HEK293 (cell line): Measurements from ENCODE around the gene NELFE.

Experiments
- BCL6B ChIP-seq: fragments of 450-650 bp; formaldehyde crosslinking; IDR thresholded peaks from 2 replicates; pipeline ENCODE4 v1.5.1; 2017; ENCODE audit warnings: missing biosample characterization, missing genetic modification characterization
- KLF1 ChIP-seq: fragments of 450-650 bp; formaldehyde crosslinking; IDR thresholded peaks from 2 replicates; pipeline ENCODE4 v1.5.1; 2016; ENCODE audit warnings: missing biosample characterization, missing genetic modification characterization
- KLF10 ChIP-seq: fragments of 450-650 bp; IDR thresholded peaks from 2 replicates; pipeline ENCODE4 v1.5.1; 2018; ENCODE audit warnings: missing biosample characterization, mild to moderate bottlenecking, missing genetic modification characterization
- OVOL3 ChIP-seq: fragments of 450-650 bp; formaldehyde crosslinking; IDR thresholded peaks from 2 replicates; pipeline ENCODE4 v1.5.1; 2016; ENCODE audit warnings: missing biosample characterization, missing genetic modification characterization
- PRDM1 ChIP-seq: fragments of 450-650 bp; formaldehyde crosslinking; IDR thresholded peaks from 2 replicates; pipeline ENCODE4; 2016; ENCODE audit warnings: missing biosample characterization, missing genetic modification characterization
- SALL2 ChIP-seq: fragments of 450-650 bp; formaldehyde crosslinking; IDR thresholded peaks from 2 replicates; pipeline ENCODE4 v1.5.0; 2017; ENCODE audit warnings: missing biosample characterization, mild to moderate bottlenecking, missing genetic modification characterization, borderline replicate concordance
- SP3 ChIP-seq: fragments of 450-650 bp; formaldehyde crosslinking; IDR thresholded peaks from 2 replicates; pipeline ENCODE4 v1.5.1; 2016; ENCODE audit warnings: missing biosample characterization, missing genetic modification characterization
- SP7 ChIP-seq: fragments of 450-650 bp; formaldehyde crosslinking; IDR thresholded peaks from 2 replicates; pipeline ENCODE4 v1.5.1; 2016; ENCODE audit warnings: missing biosample characterization, missing genetic modification characterization
- ZBTB17 ChIP-seq: fragments of 450-650 bp; formaldehyde crosslinking; IDR thresholded peaks from 2 replicates; pipeline ENCODE4 v1.5.1; 2016; ENCODE audit warnings: missing biosample characterization, missing genetic modification characterization
- ZBTB48 ChIP-seq: fragments of 450-650 bp; formaldehyde crosslinking; IDR thresholded peaks from 2 replicates; pipeline ENCODE4 v1.5.1; 2016; ENCODE audit warnings: missing biosample characterization, missing genetic modification characterization
- ZFP3 ChIP-seq: fragments of 450-650 bp; formaldehyde crosslinking; IDR thresholded peaks from 2 replicates; pipeline ENCODE4 v1.5.1; 2016; ENCODE audit warnings: low read depth, missing biosample characterization, missing genetic modification characterization
- ZNF10 ChIP-seq: fragments of 450-650 bp; formaldehyde crosslinking; IDR thresholded peaks from 2 replicates; pipeline ENCODE4 v1.5.1; 2017; ENCODE audit warnings: missing biosample characterization, missing genetic modification characterization
- ZNF133 ChIP-seq: fragments of 450-650 bp; formaldehyde crosslinking; IDR thresholded peaks from 2 replicates; pipeline ENCODE4 v1.5.1; 2016; ENCODE audit warnings: missing biosample characterization, missing genetic modification characterization
- ZNF175 ChIP-seq: fragments of 450-650 bp; formaldehyde crosslinking; IDR thresholded peaks from 2 replicates; pipeline ENCODE4 v1.5.1; 2016; ENCODE audit warnings: missing biosample characterization, missing genetic modification characterization
- ZNF214 ChIP-seq: fragments of 450-650 bp; formaldehyde crosslinking; IDR thresholded peaks from 2 replicates; pipeline ENCODE4 v1.5.1; 2017; ENCODE audit warnings: missing biosample characterization, mild to moderate bottlenecking, missing genetic modification characterization, borderline replicate concordance
- ZNF223 ChIP-seq: fragments of 450-650 bp; formaldehyde crosslinking; IDR thresholded peaks from 2 replicates; pipeline ENCODE4 v1.5.1; 2016; ENCODE audit warnings: missing biosample characterization, missing genetic modification characterization
- ZNF23 ChIP-seq: fragments of 450-650 bp; formaldehyde crosslinking; IDR thresholded peaks from 2 replicates; pipeline ENCODE4 v1.5.1; 2016; ENCODE audit warnings: missing biosample characterization, missing genetic modification characterization, borderline replicate concordance
- ZNF280D ChIP-seq: fragments of 450-650 bp; formaldehyde crosslinking; IDR thresholded peaks from 2 replicates; pipeline ENCODE4 v1.5.1; 2016; ENCODE audit warnings: missing biosample characterization, missing genetic modification characterization
- ZNF404 ChIP-seq: fragments of 450-650 bp; formaldehyde crosslinking; IDR thresholded peaks from 2 replicates; pipeline ENCODE4 v1.5.1; 2017; ENCODE audit warnings: missing biosample characterization, missing genetic modification characterization
- ZNF449 ChIP-seq: fragments of 450-650 bp; formaldehyde crosslinking; IDR thresholded peaks from 2 replicates; pipeline ENCODE4 v1.5.1; 2017; ENCODE audit warnings: missing biosample characterization, mild to moderate bottlenecking, missing genetic modification characterization, moderate library complexity
- ZNF501 ChIP-seq: fragments of 450-650 bp; formaldehyde crosslinking; IDR thresholded peaks from 2 replicates; pipeline ENCODE4 v1.5.1; 2016; ENCODE audit warnings: missing biosample characterization, missing genetic modification characterization
- ZNF510 ChIP-seq: fragments of 450-650 bp; formaldehyde crosslinking; IDR thresholded peaks from 2 replicates; pipeline ENCODE4 v1.5.1; 2018; ENCODE audit warnings: mild to moderate bottlenecking, missing genetic modification characterization, missing biosample characterization; ENCODE audit not compliant: insufficient replicate concordance
- ZNF548 ChIP-seq: fragments of 450-650 bp; formaldehyde crosslinking; IDR thresholded peaks from 2 replicates; pipeline ENCODE4 v1.5.1; 2016; ENCODE audit warnings: missing biosample characterization, missing genetic modification characterization
- ZNF555 ChIP-seq: fragments of 450-650 bp; formaldehyde crosslinking; conservative IDR thresholded peaks from 2 replicates; pipeline ENCODE4 v1.5.1; 2017; ENCODE audit warnings: missing biosample characterization, mild to moderate bottlenecking, missing genetic modification characterization, inconsistent platforms
- ZNF596 ChIP-seq: fragments of 450-650 bp; IDR thresholded peaks from 2 replicates; pipeline ENCODE4 v1.5.0; 2018; ENCODE audit warnings: missing biosample characterization, mild to moderate bottlenecking, missing genetic modification characterization, moderate library complexity
- ZNF600 ChIP-seq: fragments of 450-650 bp; formaldehyde crosslinking; IDR thresholded peaks from 2 replicates; pipeline ENCODE4 v1.5.1; 2016; ENCODE audit warnings: missing biosample characterization, missing genetic modification characterization
- ZNF692 ChIP-seq: fragments of 450-650 bp; formaldehyde crosslinking; IDR thresholded peaks from 2 replicates; pipeline ENCODE4 v1.5.1; 2016; ENCODE audit warnings: missing biosample characterization, missing genetic modification characterization
- ZNF704 ChIP-seq: fragments of 450-650 bp; formaldehyde crosslinking; IDR thresholded peaks from 2 replicates; pipeline ENCODE4 v1.5.1; 2016; ENCODE audit warnings: missing biosample characterization, missing genetic modification characterization
- ZNF768 ChIP-seq: fragments of 450-650 bp; formaldehyde crosslinking; IDR thresholded peaks from 2 replicates; pipeline ENCODE4 v1.5.1; 2018; ENCODE audit warnings: missing biosample characterization, mild to moderate bottlenecking, missing genetic modification characterization
- ZNF837 ChIP-seq: fragments of 450-650 bp; formaldehyde crosslinking; IDR thresholded peaks from 2 replicates; pipeline ENCODE4 v1.5.1; 2016; ENCODE audit warnings: missing biosample characterization, missing genetic modification characterization
- ZNF843 ChIP-seq: fragments of 450-650 bp; formaldehyde crosslinking; IDR thresholded peaks from 2 replicates; pipeline ENCODE4 v1.5.1; 2016; ENCODE audit warnings: missing biosample characterization, missing genetic modification characterization
- ZXDB ChIP-seq: fragments of 450-650 bp; formaldehyde crosslinking; IDR thresholded peaks from 2 replicates; pipeline ENCODE4 v1.5.1; 2016; ENCODE audit warnings: missing biosample characterization, missing genetic modification characterization

NELFE gene

GRCh38 chr6:31971993-31972708 is 13.4 kb upstream of the NELFE start, which contains the start of gene DXO (continued):
- TF ChIP-seq KLF1 (peak; percentile 75), SP7 (tag by site-specific recombination) (peak; percentile 95), OVOL3 (tag by site-specific recombination) (peak; percentile 66), ZNF223 (tag by site-specific recombination) (no peak), ZBTB17 (peak; percentile 90), ZXDB (tag by site-specific recombination) (peak; percentile 98), ZNF133 (no peak), SALL2 (tag by site-specific recombination) (no peak), ZNF23 (tag by site-specific recombination) (no peak), ZNF837 (tag by site-specific recombination) (no peak), ZNF501 (tag by site-specific recombination) (peak; percentile 93), ZNF449 (tag by site-specific recombination) (peak; percentile 20; the same call in 1 of the 2 replicates), ZNF555 (tag by site-specific recombination) (no peak), ZNF600 (tag by site-specific recombination) (no peak; the same call in none of the 2 replicates), ZNF10 (tag by site-specific recombination) (no peak), ZNF510 (tag by site-specific recombination) (no peak), ZNF768 (tag by site-specific recombination) (no peak), ZNF843 (peak; percentile 71; the same call in 1 of the 2 replicates), ZNF175 (tag by site-specific recombination) (no peak), BCL6B (tag by site-specific recombination) (no peak), ZNF404 (tag by site-specific recombination) (no peak), SP3 (tag by site-specific recombination) (peak; percentile 95), KLF10 (peak; percentile 97), ZNF704 (tag by site-specific recombination) (no peak), ZFP3 (tag by site-specific recombination) (no peak), ZBTB48 (tag by site-specific recombination) (no peak; the same call in 1 of the 2 replicates), ZNF596 (tag by site-specific recombination) (no peak), ZNF548 (tag by site-specific recombination) (no peak), ZNF280D (tag by site-specific recombination) (no peak; the same call in 1 of the 2 replicates), ZNF692 (peak; percentile 89), ZNF214 (tag by site-specific recombination) (no peak), PRDM1 (tag by site-specific recombination) (peak; percentile 81)
